ENCODE results near the gene LASP1NB.
A peak's percentile ranks its signal among the peaks of the same experiment; 100 is the strongest.

LASP1NB gene

DNA sequence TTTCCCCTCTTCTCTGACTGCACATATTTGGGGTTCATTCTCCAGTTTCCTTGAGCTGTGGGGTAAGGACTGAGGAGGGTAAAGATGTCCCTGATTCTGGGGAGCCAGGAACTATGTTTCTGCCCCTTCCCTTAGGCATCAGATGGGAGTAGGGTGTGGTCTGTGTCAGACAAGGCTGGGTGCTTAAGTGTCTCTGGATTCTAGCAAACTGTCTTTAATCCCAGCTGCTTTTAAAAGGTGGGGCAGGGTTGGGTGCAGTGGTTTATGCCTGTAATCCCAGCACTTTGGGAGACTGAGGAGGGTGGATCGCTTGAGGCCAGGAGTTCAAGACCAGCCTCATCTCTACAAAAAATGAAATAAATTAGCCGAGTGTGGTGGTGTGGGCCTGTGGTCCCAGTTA lies 42.5 kb upstream of the LASP1NB start:
- H4K20me1 ChIP-seq (replicated peaks in 1 of 2; ENCODE audit: control insufficient read depth in 1 of 2, insufficient read depth in 2 of 2, low read length in 2 of 2), result peaks cover 8 to 9% of the 10 kb centered on the region in 2 experiments
- no peak overlapping the region; the same call in 1 of the 2 replicates for H3K27ac ChIP-seq (ENCODE audit: low read depth, low read length)
- peaks cover 23% of the 10 kb centered on the region for H3K79me1 ChIP-seq (ENCODE audit: low read depth, low read length)
- no peak overlapping the region for H3K4ac ChIP-seq (replicated peaks; ENCODE audit: insufficient read length, low read depth, low read length)
- H2BK5ac ChIP-seq (ENCODE audit: low read depth, low read length), result peak overlapping the region; percentile 84; the same call in 1 of the 2 replicates
- H3K79me2 ChIP-seq (ENCODE audit: control insufficient read depth in 1 of 2, insufficient read depth in 2 of 2, low read length in 2 of 2), result peaks cover 6 to 78% of the 10 kb centered on the region in 2 experiments; a peak in 3 of 4 replicates
- no peak overlapping the region for H4K91ac ChIP-seq (replicated peaks; ENCODE audit: insufficient read length, low read length)
- ChIA-PET POLR2A (ENCODE audit: partially characterized antibody) (interaction anchor here (1.4 to 24.3 kb wide), 5 partner anchors 12 to 43 kb away, joined by 4 to 468 read pairs (median 6); partner anchors contain the start of genes LASP1, LASP1NB and RPL23), CTCF (ENCODE audit: partially characterized antibody) (interaction anchor here (1.0 to 4.4 kb wide), 3 partner anchors 14 to 41 kb away, joined by 3 to 26 read pairs (median 10); partner anchors contain the start of gene LASP1NB)
- no peak overlapping the region for H3K14ac ChIP-seq (ENCODE audit: insufficient read length)
- no peak overlapping the region for H3K4me3 ChIP-seq (ENCODE audit: extremely low read depth in 1 of 4, insufficient read depth in 2 of 4, low read depth in 3 of 4, low read length in 4 of 4)
- H3K9me3 ChIP-seq (ENCODE audit: insufficient read depth in 2 of 2, low read depth in 1 of 2, low read length in 1 of 2), result no peaks in the 10 kb centered on the region
- H3K4me2 ChIP-seq (ENCODE audit: insufficient read depth in 1 of 2, low read depth in 2 of 2, low read length in 2 of 2), result peak overlapping the region in 1 of 2 experiments; percentile 28; a peak in 1 of 4 replicates
- H2BK12ac ChIP-seq (ENCODE audit: low read depth, low read length), result 0 out of 2 replicates have a peak overlapping the region, but pooled peaks have one; percentile 77
- peaks cover 0 to 4% (median 1%) of the 10 kb centered on the region in 4 experiments; a peak in 4 of 8 replicates for H3K36me3 ChIP-seq (ENCODE audit: control insufficient read depth in 2 of 4, insufficient read depth in 4 of 4, low read length in 3 of 4)
- peak overlapping the region; percentile 15; the same call in 1 of the 2 replicates for H3K18ac ChIP-seq (ENCODE audit: extremely low read depth, low read length)
- H3K56ac ChIP-seq (replicated peaks; ENCODE audit: insufficient read length, low read depth, low read length), result no peak overlapping the region
- H3K9ac ChIP-seq (replicated peaks in 1 of 4; ENCODE audit: extremely low read depth in 1 of 4, low read depth in 3 of 4, low read length in 3 of 4), result no peak overlapping the region; a peak in 2 of 7 replicates
- no peak overlapping the region for H2BK120ac ChIP-seq (replicated peaks; ENCODE audit: low read depth, low read length)
- no peak overlapping the region for H4K8ac ChIP-seq (ENCODE audit: extremely low read depth, insufficient read depth, low read length)
- H3K23me2 ChIP-seq (ENCODE audit: low read depth, low read length), result peaks cover 2% of the 10 kb centered on the region; the same call in 1 of the 2 replicates
- H2BK20ac ChIP-seq (ENCODE audit: low read length), result peak overlapping the region; percentile 35; the same call in 1 of the 2 replicates
- peaks cover 26 to 49% (median 39%) of the 10 kb centered on the region in 4 experiments for H3K4me1 ChIP-seq (replicated peaks in 1 of 4; ENCODE audit: control insufficient read depth in 3 of 4, insufficient read depth in 4 of 4, low read length in 3 of 4)
- DNase-seq (ENCODE audit: low read depth in 1 of 2, low spot score in 2 of 2) (no peak), FAIRE-seq (no peak)
- no peak overlapping the region; the same call in 1 of the 2 replicates for H2AK5ac ChIP-seq (ENCODE audit: low read depth, low read length)
- H2BK15ac ChIP-seq (ENCODE audit: low read length), result peak overlapping the region; percentile 36; the same call in 1 of the 2 replicates
- H3K27me3 ChIP-seq (replicated peaks in 1 of 4; ENCODE audit: control insufficient read depth in 3 of 4, extremely low read depth in 1 of 4, insufficient read depth in 3 of 4, low read length in 3 of 4), result no peaks in the 10 kb centered on the region
- no peak overlapping the region for H3K23ac ChIP-seq (ENCODE audit: insufficient read length)
- no peak overlapping the region for H2AFZ ChIP-seq (ENCODE audit: low read length)
- H4K5ac ChIP-seq (ENCODE audit: insufficient read length, low read depth, low read length), result no peak overlapping the region
- 96% methylated on average over 2 of the region's 2 CpGs; no CpG with 5 or more reads in 1 of the 2 experiments for WGBS, 2 experiments (ENCODE audit: extremely low coverage in 1 of 2, insufficient coverage in 1 of 2, insufficient read length in 1 of 2, insufficient replicate concordance in 2 of 2, low coverage in 1 of 2, low lambda C conversion rate in 2 of 2, missing lambda C conversion rate in 1 of 2)
- TF ChIP-seq CHD2 (IDR thresholded peaks at IDR 0.05; ENCODE audit: low read length), result no peak
- TF ChIP-seq BACH1 (IDR thresholded peaks at IDR 0.05; ENCODE audit: low read length), result no peak
- no peak for TF ChIP-seq SP4 (IDR thresholded peaks at IDR 0.05; ENCODE audit: low read length)
- TF ChIP-seq SIN3A (conservative IDR thresholded peaks at IDR 0.05 in 1 of 2, IDR thresholded peaks at IDR 0.05 in 1 of 2; ENCODE audit: low read depth in 1 of 2, low read length in 2 of 2), result no peak
- TF ChIP-seq ZNF274 (IDR thresholded peaks at IDR 0.05; ENCODE audit: borderline replicate concordance, extremely low read depth, low read length), result no peak
- no peak for TF ChIP-seq CREB1 (IDR thresholded peaks at IDR 0.05)
- TF ChIP-seq PHF8 (conservative IDR thresholded peaks at IDR 0.05; ENCODE audit: low read depth, low read length), result no peak
- no peak for TF ChIP-seq CEBPB (IDR thresholded peaks at IDR 0.05; ENCODE audit: low read depth, low read length)
- TF ChIP-seq, protein P1, sequence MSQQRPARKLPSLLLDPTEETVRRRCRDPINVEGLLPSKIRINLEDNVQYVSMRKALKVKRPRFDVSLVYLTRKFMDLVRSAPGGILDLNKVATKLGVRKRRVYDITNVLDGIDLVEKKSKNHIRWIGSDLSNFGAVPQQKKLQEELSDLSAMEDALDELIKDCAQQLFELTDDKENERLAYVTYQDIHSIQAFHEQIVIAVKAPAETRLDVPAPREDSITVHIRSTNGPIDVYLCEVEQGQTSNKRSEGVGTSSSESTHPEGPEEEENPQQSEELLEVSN (IDR thresholded peaks at IDR 0.05), result no peak
- TF ChIP-seq, protein P2, sequence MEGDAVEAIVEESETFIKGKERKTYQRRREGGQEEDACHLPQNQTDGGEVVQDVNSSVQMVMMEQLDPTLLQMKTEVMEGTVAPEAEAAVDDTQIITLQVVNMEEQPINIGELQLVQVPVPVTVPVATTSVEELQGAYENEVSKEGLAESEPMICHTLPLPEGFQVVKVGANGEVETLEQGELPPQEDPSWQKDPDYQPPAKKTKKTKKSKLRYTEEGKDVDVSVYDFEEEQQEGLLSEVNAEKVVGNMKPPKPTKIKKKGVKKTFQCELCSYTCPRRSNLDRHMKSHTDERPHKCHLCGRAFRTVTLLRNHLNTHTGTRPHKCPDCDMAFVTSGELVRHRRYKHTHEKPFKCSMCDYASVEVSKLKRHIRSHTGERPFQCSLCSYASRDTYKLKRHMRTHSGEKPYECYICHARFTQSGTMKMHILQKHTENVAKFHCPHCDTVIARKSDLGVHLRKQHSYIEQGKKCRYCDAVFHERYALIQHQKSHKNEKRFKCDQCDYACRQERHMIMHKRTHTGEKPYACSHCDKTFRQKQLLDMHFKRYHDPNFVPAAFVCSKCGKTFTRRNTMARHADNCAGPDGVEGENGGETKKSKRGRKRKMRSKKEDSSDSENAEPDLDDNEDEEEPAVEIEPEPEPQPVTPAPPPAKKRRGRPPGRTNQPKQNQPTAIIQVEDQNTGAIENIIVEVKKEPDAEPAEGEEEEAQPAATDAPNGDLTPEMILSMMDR (IDR thresholded peaks at IDR 0.05; ENCODE audit: control extremely low read depth in 1 of 3, insufficient read depth in 1 of 3, low read depth in 1 of 3, low read length in 3 of 3), result no peak
